Measurements from ENCODE around the gene UPP2. TPM values are rescaled to one million over a fixed set of nuclear protein-coding genes. Genes with fewer than 3 reads are reported as not detected.

The UPP2 gene
- total and polyA plus RNA-seq, 2 of the 13 experiments (the other 11 are each of a cell fraction or from before 2014, with no cell fraction given), result 0.07 to 0.28 TPM

GRCh38 chr2:158128168-158128973 lies 26.7 kb downstream of the UPP2 start (continued):
- TF ChIP-seq MXD1 (CRISPR knock-in tag; IDR thresholded peaks at IDR 0.05), result no peak
- no peak for TF ChIP-seq NFE2L2 (IDR thresholded peaks at IDR 0.05; ENCODE audit: low read length)
- TF ChIP-seq LCORL (IDR thresholded peaks at IDR 0.05), result no peak
- TF ChIP-seq LCORL (CRISPR knock-in tag; IDR thresholded peaks at IDR 0.05), result peak; percentile 81
- no peak for TF ChIP-seq HHEX (CRISPR knock-in tag; IDR thresholded peaks at IDR 0.05)
- TF ChIP-seq, protein P1, sequence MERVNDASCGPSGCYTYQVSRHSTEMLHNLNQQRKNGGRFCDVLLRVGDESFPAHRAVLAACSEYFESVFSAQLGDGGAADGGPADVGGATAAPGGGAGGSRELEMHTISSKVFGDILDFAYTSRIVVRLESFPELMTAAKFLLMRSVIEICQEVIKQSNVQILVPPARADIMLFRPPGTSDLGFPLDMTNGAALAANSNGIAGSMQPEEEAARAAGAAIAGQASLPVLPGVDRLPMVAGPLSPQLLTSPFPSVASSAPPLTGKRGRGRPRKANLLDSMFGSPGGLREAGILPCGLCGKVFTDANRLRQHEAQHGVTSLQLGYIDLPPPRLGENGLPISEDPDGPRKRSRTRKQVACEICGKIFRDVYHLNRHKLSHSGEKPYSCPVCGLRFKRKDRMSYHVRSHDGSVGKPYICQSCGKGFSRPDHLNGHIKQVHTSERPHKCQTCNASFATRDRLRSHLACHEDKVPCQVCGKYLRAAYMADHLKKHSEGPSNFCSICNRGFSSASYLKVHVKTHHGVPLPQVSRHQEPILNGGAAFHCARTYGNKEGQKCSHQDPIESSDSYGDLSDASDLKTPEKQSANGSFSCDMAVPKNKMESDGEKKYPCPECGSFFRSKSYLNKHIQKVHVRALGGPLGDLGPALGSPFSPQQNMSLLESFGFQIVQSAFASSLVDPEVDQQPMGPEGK (CRISPR knock-in tag; IDR thresholded peaks at IDR 0.05), result no peak
- peak; percentile 24; the same call in 1 of the 2 replicates for TF ChIP-seq NFKB2 (CRISPR knock-in tag; IDR thresholded peaks at IDR 0.05; ENCODE audit: borderline replicate concordance)
- TF ChIP-seq SALL2 (CRISPR knock-in tag; IDR thresholded peaks at IDR 0.05), result 0 out of 2 replicates have a peak, but pooled peaks have one; percentile 44
- no peak for TF ChIP-seq HMG20B (CRISPR knock-in tag; conservative IDR thresholded peaks at IDR 0.05)
- no peak for TF ChIP-seq ZBTB1 (CRISPR knock-in tag; IDR thresholded peaks at IDR 0.05; ENCODE audit: borderline replicate concordance)
- TF ChIP-seq JUND (CRISPR knock-in tag; IDR thresholded peaks at IDR 0.05), result peak; percentile 86
- TF ChIP-seq, protein P2, sequence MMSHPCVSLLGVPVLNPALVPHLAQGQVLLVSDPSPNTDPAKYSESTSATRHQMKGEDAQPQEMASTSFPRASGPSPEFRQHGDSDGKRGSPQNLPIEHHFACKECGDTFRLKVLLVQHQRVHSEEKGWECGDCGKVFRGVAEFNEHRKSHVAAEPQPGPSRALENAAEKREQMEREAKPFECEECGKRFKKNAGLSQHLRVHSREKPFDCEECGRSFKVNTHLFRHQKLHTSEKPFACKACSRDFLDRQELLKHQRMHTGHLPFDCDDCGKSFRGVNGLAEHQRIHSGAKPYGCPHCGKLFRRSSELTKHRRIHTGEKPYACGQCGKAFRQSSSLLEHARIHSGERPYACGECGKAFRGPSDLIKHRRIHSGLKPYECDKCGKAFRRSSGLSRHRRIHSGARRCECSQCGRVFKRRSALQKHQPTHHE (CRISPR knock-in tag; IDR thresholded peaks at IDR 0.05; ENCODE audit: borderline replicate concordance), result no peak
- no peak for TF ChIP-seq HNRNPH1 (optimal IDR thresholded peaks at IDR 0.05; ENCODE audit: low read depth, low read length)
- TF ChIP-seq MAFK (conservative IDR thresholded peaks at IDR 0.05 in 1 of 2, IDR thresholded peaks at IDR 0.05 in 1 of 2; ENCODE audit: low read length in 2 of 2), result peak; percentile 28 to 36; a peak in 3 of 4 replicates
- TF ChIP-seq EED (CRISPR knock-in tag; IDR thresholded peaks at IDR 0.05), result no peak
- no peak; the same call in 1 of the 2 replicates for TF ChIP-seq PAX8 (CRISPR knock-in tag; IDR thresholded peaks at IDR 0.05; ENCODE audit: borderline replicate concordance)
- TF ChIP-seq NFE2 (CRISPR knock-in tag; IDR thresholded peaks at IDR 0.05), result no peak
- no peak for TF ChIP-seq ZNF782 (CRISPR knock-in tag; IDR thresholded peaks at IDR 0.05; ENCODE audit: borderline replicate concordance)
- TF ChIP-seq TBL1XR1 (IDR thresholded peaks at IDR 0.05; ENCODE audit: borderline replicate concordance, low read length, partially characterized antibody), result no peak
- TF ChIP-seq ZNF670 (CRISPR knock-in tag; IDR thresholded peaks at IDR 0.05; ENCODE audit: borderline replicate concordance), result no peak
- TF ChIP-seq ZNF597 (CRISPR knock-in tag; IDR thresholded peaks at IDR 0.05), result no peak
- TF ChIP-seq PHF5A (CRISPR knock-in tag; IDR thresholded peaks at IDR 0.05; ENCODE audit: low read depth, unreplicated experiment), result peak; percentile 77
- TF ChIP-seq, protein P3, sequence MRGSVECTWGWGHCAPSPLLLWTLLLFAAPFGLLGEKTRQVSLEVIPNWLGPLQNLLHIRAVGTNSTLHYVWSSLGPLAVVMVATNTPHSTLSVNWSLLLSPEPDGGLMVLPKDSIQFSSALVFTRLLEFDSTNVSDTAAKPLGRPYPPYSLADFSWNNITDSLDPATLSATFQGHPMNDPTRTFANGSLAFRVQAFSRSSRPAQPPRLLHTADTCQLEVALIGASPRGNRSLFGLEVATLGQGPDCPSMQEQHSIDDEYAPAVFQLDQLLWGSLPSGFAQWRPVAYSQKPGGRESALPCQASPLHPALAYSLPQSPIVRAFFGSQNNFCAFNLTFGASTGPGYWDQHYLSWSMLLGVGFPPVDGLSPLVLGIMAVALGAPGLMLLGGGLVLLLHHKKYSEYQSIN (CRISPR knock-in tag; IDR thresholded peaks at IDR 0.05; ENCODE audit: borderline replicate concordance), result no peak
- no peak for TF ChIP-seq ZNF136 (CRISPR knock-in tag; IDR thresholded peaks at IDR 0.05; ENCODE audit: low read depth)
- TF ChIP-seq XRCC5 (optimal IDR thresholded peaks at IDR 0.05; ENCODE audit: low read length), result peak; percentile 88
